HL-60 (cell line): ENCODE data around the gene DACH2.

Source experiments
- DNase-seq, 2 experiments: peaks; one replicate each; pipeline ENCODE4 v3.0.0-alpha.2; 2010 to 2020; ENCODE audit warnings: low read depth in 1 of 2, low spot score in 1 of 2
- H3K27ac ChIP-seq: fragments of 250-450 bp; sonication (Bioruptor Pico); replicated peaks from 2 replicates; pipeline ENCODE4 v1.5.1; 2020; ENCODE audit warnings: mild to moderate bottlenecking, moderate library complexity
- H3K27me3 ChIP-seq: fragments of 250-450 bp; sonication (Bioruptor Pico); 2 replicates; pipeline ENCODE4 v1.5.1; 2021; ENCODE audit warnings: mild to moderate bottlenecking, moderate library complexity; ENCODE audit not compliant: insufficient read depth, poor library complexity, severe bottlenecking
- H3K4me3 ChIP-seq: replicated peaks from 2 replicates; pipeline ENCODE4 v1.5.1; 2011; ENCODE audit warnings: mild to moderate bottlenecking, control low read depth, low read length; ENCODE audit not compliant: insufficient read depth
- GABPA ChIP-seq: IDR thresholded peaks from 2 replicates; pipeline ENCODE4 v1.6.1; 2012; ENCODE audit warnings: low read depth
- POLR2AphosphoS5 ChIP-seq: IDR thresholded peaks from 2 replicates; pipeline ENCODE4 v1.6.1; 2012; ENCODE audit warnings: low read depth
- REST ChIP-seq: IDR thresholded peaks from 2 replicates; pipeline ENCODE4 v1.6.1; 2012; ENCODE audit warnings: low read depth; ENCODE audit not compliant: insufficient replicate concordance
- SPI1 ChIP-seq: IDR thresholded peaks from 2 replicates; pipeline ENCODE4 v1.6.1; 2012; ENCODE audit warnings: low read depth, mild to moderate bottlenecking, borderline replicate concordance
- long read RNA-seq: library from polyadenylated mRNA; unstranded; transcript quantifications from one replicate; pipeline ENCODE4 v2.0.0, GENCODE V29; 2020
- TF ChIP-seq, protein P1 (sequence below): IDR thresholded peaks from one replicate; pipeline ENCODE4 v1.5.1; 2011; ENCODE audit warnings: low read length, control low read depth, inconsistent platforms; ENCODE audit not compliant: insufficient read depth

DACH2 gene
- long read RNA-seq, result 0 reads

- TF ChIP-seq SPI1 (no peak), GABPA (no peak), POLR2AphosphoS5 (no peak), REST (no peak)
- TF ChIP-seq, protein P1, sequence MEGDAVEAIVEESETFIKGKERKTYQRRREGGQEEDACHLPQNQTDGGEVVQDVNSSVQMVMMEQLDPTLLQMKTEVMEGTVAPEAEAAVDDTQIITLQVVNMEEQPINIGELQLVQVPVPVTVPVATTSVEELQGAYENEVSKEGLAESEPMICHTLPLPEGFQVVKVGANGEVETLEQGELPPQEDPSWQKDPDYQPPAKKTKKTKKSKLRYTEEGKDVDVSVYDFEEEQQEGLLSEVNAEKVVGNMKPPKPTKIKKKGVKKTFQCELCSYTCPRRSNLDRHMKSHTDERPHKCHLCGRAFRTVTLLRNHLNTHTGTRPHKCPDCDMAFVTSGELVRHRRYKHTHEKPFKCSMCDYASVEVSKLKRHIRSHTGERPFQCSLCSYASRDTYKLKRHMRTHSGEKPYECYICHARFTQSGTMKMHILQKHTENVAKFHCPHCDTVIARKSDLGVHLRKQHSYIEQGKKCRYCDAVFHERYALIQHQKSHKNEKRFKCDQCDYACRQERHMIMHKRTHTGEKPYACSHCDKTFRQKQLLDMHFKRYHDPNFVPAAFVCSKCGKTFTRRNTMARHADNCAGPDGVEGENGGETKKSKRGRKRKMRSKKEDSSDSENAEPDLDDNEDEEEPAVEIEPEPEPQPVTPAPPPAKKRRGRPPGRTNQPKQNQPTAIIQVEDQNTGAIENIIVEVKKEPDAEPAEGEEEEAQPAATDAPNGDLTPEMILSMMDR, result no peak
- Histone ChIP-seq H3K27ac (no peak within 1 kb of the TSS), H3K4me3 (no peak within 1 kb of the TSS), H3K27me3 (peaks cover 6% of the 10 kb centered on the region)
- DNase-seq, result peak in 1 of 2 experiments; percentile 1
Observed at GRCh38 chrX:86148024-86148511, at the start of gene DACH2. DACH2 (plus strand) TSS chrX:86148451.

GRCh38 chrX:86102341-86102740, 45.9 kb upstream of the DACH2 start:
- Histone ChIP-seq H3K4me3 (no peak overlapping the region), H3K27ac (no peak overlapping the region), H3K27me3 (no peaks in the 10 kb centered on the region)
- TF ChIP-seq REST (no peak), GABPA (no peak), POLR2AphosphoS5 (no peak), SPI1 (no peak)
- TF ChIP-seq, protein P1, result no peak
- DNase-seq, result no peak

DNA sequence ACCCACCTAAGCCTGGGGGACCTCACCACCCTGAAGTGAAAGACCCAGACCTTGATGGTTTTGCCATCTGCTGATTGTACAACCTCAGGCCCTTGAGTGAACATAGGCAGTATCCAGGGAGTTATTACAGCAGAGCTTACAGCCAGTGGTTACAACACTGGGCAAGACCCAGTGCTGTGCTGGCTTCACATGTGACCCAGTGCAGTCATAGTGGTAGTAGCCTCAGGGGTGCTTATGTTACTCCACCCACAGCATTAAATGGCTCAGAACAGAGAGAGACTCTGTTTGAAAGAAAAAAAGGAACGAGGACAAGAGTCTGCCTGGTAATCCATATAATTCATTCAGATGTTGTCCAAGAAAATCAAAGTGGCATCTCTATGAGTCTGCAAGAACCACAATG, 45.2 kb upstream of the DACH2 start:
- DNase-seq, result no peak
- H3K4me3 ChIP-seq, result no peak overlapping the region
- H3K27ac ChIP-seq, result no peak overlapping the region
- no peaks in the 10 kb centered on the region for H3K27me3 ChIP-seq
- TF ChIP-seq GABPA (no peak), SPI1 (no peak), POLR2AphosphoS5 (no peak), REST (no peak)
- TF ChIP-seq, protein P1, result no peak
